Testis (tissue), 3 donors: ENCODE results near the gene PTEN. TPM values are rescaled to one million over a fixed set of nuclear protein-coding genes. Genes with fewer than 3 reads are reported as not detected.
"Not testable (repeated sequence)": the region's sequence is repeated elsewhere in the genome, so short reads cannot be mapped to it uniquely, and the experiment has no call there.

Experiments
- DNase-seq: peaks from one replicate; pipeline ENCODE4 v3.0.0-alpha.2; 2019
- H3K27ac ChIP-seq, 2 donors: fragments of 200-600 bp; sonication (generic); one replicate each; pipeline ENCODE4 v1.5.1; 2019
- H3K27me3 ChIP-seq: fragments of 200-600 bp; sonication (generic); one replicate; pipeline ENCODE4 v1.5.1; 2019
- H3K36me3 ChIP-seq: fragments of 200-600 bp; sonication (generic); one replicate; pipeline ENCODE4 v1.5.1; 2017; ENCODE audit warnings: low read depth; ENCODE audit errors: missing control alignments
- H3K4me1 ChIP-seq: fragments of 200-600 bp; sonication (generic); one replicate; pipeline ENCODE4 v1.5.1; 2019
- H3K4me3 ChIP-seq, 2 donors: fragments of 200-600 bp; sonication (generic); one replicate each; pipeline ENCODE4 v1.5.1; 2017 to 2019
- H3K9me3 ChIP-seq: fragments of 200-600 bp; sonication (generic); one replicate; pipeline ENCODE4 v1.5.1; 2017
- CTCF ChIP-seq, 3 experiments: fragments of 450-650 bp in 2 of 3; fragments of 200-600 bp in 1 of 3; sonication (generic) in 1 of 3; IDR thresholded peaks; one replicate each; pipeline ENCODE4 v1.5.1; 2016 to 2019; ENCODE audit warnings: antibody characterized with exemption in 3 of 3, mild to moderate bottlenecking in 2 of 3, moderate library complexity in 1 of 3
- POLR2A ChIP-seq: fragments of 450-650 bp; IDR thresholded peaks from one replicate; pipeline ENCODE4 v1.6.1; 2017; ENCODE audit warnings: antibody characterized with exemption, mild to moderate bottlenecking, moderate library complexity
- WGBS, 2 donors: methylation state at CpG; one replicate each; pipeline ENCODE4 v1.1.5; 2018; 5-methylcytosine and 5-hydroxymethylcytosine counted together
- intact Hi-C: fragments of 100-400 bp; cut with DNase I; formaldehyde crosslinking; loops from one replicate; pipeline ENCODE4 v1.15.1; 2023; ENCODE audit warnings: low total_unique reads
- polyA plus RNA-seq: library from polyadenylated mRNA; stranded (reverse); fragments of 350-450 nt; fragmentation: Illumina TruSeq; extraction: RNeasy Lipid Tissue Mini Kit (QIAGEN cat#74804); gene quantifications from one replicate; pipeline ENCODE4 v1.2.3, GENCODE V29; 2014; ENCODE audit warnings: low read depth, low replicate concordance; ENCODE audit not compliant: insufficient read depth
- total RNA-seq, 2 donors: library from RNA; depleted of rRNA; stranded (reverse); fragments of >200 nt; gene quantifications; one replicate each; pipeline ENCODE4 v1.2.3, GENCODE V29; 2016

PTEN gene
- total and polyA plus RNA-seq, 3 donors from 2014 or later, result 85.4 to 118 (median 96.8) TPM

GRCh38 chr10:87862679-87863052 is 759 bp upstream of the PTEN start:
- no peak for TF ChIP-seq POLR2A
- TF ChIP-seq CTCF (IDR thresholded peaks at IDR 0.05), result no peak
- DNase-seq, result no peak
- peaks cover 11% of the 10 kb centered on the region for H3K4me1 ChIP-seq
- H3K27me3 ChIP-seq, result no peaks in the 10 kb centered on the region
- intact Hi-C loops, result loop anchor here (10.0 kb wide), 2 partner anchors 182 to 522 kb away; no protein-coding TSS in a partner anchor
- H3K36me3 ChIP-seq, result no peaks in the 10 kb centered on the region
- H3K4me3 ChIP-seq, result peak overlapping the region; percentile 93 to 96
- peak overlapping the region; percentile 87 to 99 for H3K27ac ChIP-seq
- 1 to 2% methylated on average over 18 to 21 of the region's 21 CpGs for WGBS, 2 donors
- H3K9me3 ChIP-seq, result no peaks in the 10 kb centered on the region

GRCh38 chr10:87863951-87864495 is 598 bp downstream of the PTEN start:
- H3K9me3 ChIP-seq, H3K27me3 ChIP-seq, H3K36me3 ChIP-seq: not testable (repeated sequence)
- peak overlapping the region; percentile 93 to 96 for H3K4me3 ChIP-seq
- intact Hi-C loops, result loop anchor here (10.0 kb wide), 2 partner anchors 181 to 521 kb away; no protein-coding TSS in a partner anchor
- peak; percentile 34 for DNase-seq
- peak overlapping the region; percentile 87 to 99 for H3K27ac ChIP-seq
- peaks cover 19% of the 10 kb centered on the region for H3K4me1 ChIP-seq
- 0% methylated on average over 5 to 29 of the region's 47 CpGs for WGBS, 2 donors

DNA sequence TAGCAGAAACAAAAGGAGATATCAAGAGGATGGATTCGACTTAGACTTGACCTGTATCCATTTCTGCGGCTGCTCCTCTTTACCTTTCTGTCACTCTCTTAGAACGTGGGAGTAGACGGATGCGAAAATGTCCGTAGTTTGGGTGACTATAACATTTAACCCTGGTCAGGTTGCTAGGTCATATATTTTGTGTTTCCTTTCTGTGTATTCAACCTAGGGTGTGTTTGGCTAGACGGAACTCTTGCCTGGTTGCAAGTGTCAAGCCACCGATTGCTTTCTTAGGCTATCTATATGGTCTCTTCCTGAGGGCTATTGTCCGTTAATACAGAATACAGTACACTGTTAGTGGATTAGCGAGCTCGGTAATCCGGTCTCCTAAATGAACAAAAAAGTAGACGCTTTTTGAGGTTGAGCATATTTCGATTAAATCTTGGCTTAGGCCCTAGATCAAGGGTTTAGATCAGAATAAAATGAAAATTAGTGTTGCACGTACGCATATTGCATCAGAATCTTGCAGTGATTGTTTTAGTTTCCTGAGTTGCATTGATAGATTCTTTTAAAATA is 1.2 kb downstream of the PTEN start:
- intact Hi-C loops, result loop anchor here (10.0 kb wide), 2 partner anchors 180 to 520 kb away; no protein-coding TSS in a partner anchor
- DNase-seq, result no peak

DNA sequence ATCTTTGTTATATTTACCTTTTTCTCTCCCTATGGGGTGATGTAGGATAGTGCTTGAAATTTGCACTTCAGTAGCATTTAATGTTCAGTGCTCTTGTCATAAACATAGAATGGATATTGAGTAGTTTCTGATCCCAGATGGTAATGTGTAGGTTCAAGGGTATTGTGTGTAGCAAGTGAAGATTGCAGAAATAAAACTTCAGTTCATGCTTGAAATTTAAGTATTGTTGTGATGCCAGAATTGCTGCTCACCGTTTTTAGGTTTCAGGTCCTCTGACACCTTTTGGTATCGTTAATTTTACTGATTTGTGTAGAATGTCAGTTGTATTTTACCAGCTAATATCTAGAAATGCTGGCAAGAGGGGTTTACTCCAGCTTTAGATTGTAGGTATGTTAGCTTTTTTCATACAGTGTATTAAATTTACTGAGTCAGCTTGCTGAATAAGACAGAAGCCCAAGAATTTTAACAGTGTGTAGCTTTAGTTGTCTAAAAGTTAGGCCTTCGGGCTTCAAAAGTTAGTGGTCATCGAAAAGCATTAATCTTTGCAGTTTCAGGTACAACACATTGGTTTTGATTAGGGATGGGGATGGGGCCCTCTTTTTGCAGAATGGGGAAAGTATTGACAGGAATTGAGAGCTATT is 1.9 kb downstream of the PTEN start:
- Histone ChIP-seq H3K9me3 (no peaks in the 10 kb centered on the region), H3K27ac (peak overlapping the region; percentile 87 to 99), H3K27me3 (no peaks in the 10 kb centered on the region), H3K36me3 (no peaks in the 10 kb centered on the region), H3K4me1 (peaks cover 19% of the 10 kb centered on the region), H3K4me3 (peak overlapping the region; percentile 93 to 96)
- DNase-seq, result no peak
- WGBS, 2 donors, result 0% methylated on average over 4 of the region's 4 CpGs
- intact Hi-C loops, result loop anchor here (10.0 kb wide), 2 partner anchors 179 to 519 kb away; no protein-coding TSS in a partner anchor
- TF ChIP-seq CTCF (IDR thresholded peaks at IDR 0.05) (no peak), POLR2A (no peak)

More for the DNA sequence above, 1.2 kb downstream of the PTEN start:
- H3K4me1 ChIP-seq, result peaks cover 19% of the 10 kb centered on the region
- peak overlapping the region; percentile 93 to 96 for H3K4me3 ChIP-seq
- no peaks in the 10 kb centered on the region for H3K27me3 ChIP-seq
- no peaks in the 10 kb centered on the region for H3K9me3 ChIP-seq
- H3K36me3 ChIP-seq, result no peaks in the 10 kb centered on the region
- TF ChIP-seq POLR2A (no peak), CTCF (IDR thresholded peaks at IDR 0.05) (no peak)
- 0 to 1% methylated on average over 16 of the region's 16 CpGs for WGBS, 2 donors
- peak overlapping the region; percentile 87 to 99 for H3K27ac ChIP-seq

GRCh38 chr10:87866412-87866974 is 3.1 kb downstream of the PTEN start:
- no peak for DNase-seq
- peaks cover 19% of the 10 kb centered on the region for H3K4me1 ChIP-seq
- no peaks in the 10 kb centered on the region for H3K36me3 ChIP-seq
- peak overlapping the region; percentile 29 to 99 for H3K27ac ChIP-seq
- WGBS, 2 donors, result 12 to 15% methylated on average over 3 of the region's 3 CpGs
- H3K27me3 ChIP-seq, result no peaks in the 10 kb centered on the region
- TF ChIP-seq CTCF (IDR thresholded peaks at IDR 0.05) (no peak), POLR2A (no peak)
- no peaks in the 10 kb centered on the region for H3K9me3 ChIP-seq
- intact Hi-C loops, result loop anchor here (10.0 kb wide), 2 partner anchors 178 to 518 kb away; no protein-coding TSS in a partner anchor
- peak overlapping the region; percentile 93 to 96 for H3K4me3 ChIP-seq
